HFFc6 (cell line): Measurements from ENCODE around the gene PPIC. TPM values are rescaled to one million over a fixed set of nuclear protein-coding genes. Genes with fewer than 3 reads are reported as not detected.

Experiments used
- DNase-seq: peaks from one replicate; pipeline ENCODE4 v3.0.0-alpha.2; 2018
- H3K27ac Mint-ChIP-seq: 2 replicates; pipeline ENCODE4 v1.8.0; 2020; ENCODE audit warnings: mild to moderate bottlenecking, mixed read lengths
- H3K27me3 Mint-ChIP-seq: 2 replicates; pipeline ENCODE4 v1.8.0; 2021; ENCODE audit warnings: mild to moderate bottlenecking, moderate library complexity, mixed read lengths; ENCODE audit not compliant: insufficient read depth
- H3K36me3 Mint-ChIP-seq: 2 replicates; pipeline ENCODE4 v1.8.0; 2021; ENCODE audit warnings: low read depth, mixed read lengths
- H3K4me1 Mint-ChIP-seq: 2 replicates; pipeline ENCODE4 v1.8.0; 2020; ENCODE audit warnings: low read depth, mixed read lengths
- H3K4me3 Mint-ChIP-seq: 2 replicates; pipeline ENCODE4 v1.8.0; 2020; ENCODE audit warnings: mild to moderate bottlenecking, moderate library complexity, mixed read lengths
- H3K9me3 Mint-ChIP-seq: 2 replicates; pipeline ENCODE4 v1.8.0; 2020; ENCODE audit warnings: mild to moderate bottlenecking, mixed read lengths
- total RNA-seq, 6 experiments: library from RNA; stranded (reverse); fragmentation: NEBNext Ultra II Directional; extraction: Animal tissue kit (Norgen Biotek cat#: 25700); gene quantifications; 2 replicates in 1 of 6; 3 replicates in 5 of 6; pipeline ENCODE4 v1.2.3, GENCODE V29; 2021
- TF ChIP-seq, protein P1 (sequence below): fragments of 200-600 bp; sonication (generic); IDR thresholded peaks from 2 replicates; pipeline ENCODE4 v1.5.0; 2021; ENCODE audit warnings: antibody characterized with exemption, mild to moderate bottlenecking

Gene PPIC
- total RNA-seq, 6 experiments from 2014 or later = 44.0 to 70.2 (median 49.7) TPM

- Mint-ChIP-seq H3K27me3 (no peaks in the 10 kb centered on the region), H3K4me3 (peak overlapping the region; percentile 88), H3K9me3 (no peaks in the 10 kb centered on the region), H3K27ac (peak overlapping the region; percentile 52; the same call in 1 of the 2 replicates), H3K4me1 (peaks cover 30% of the 10 kb centered on the region), H3K36me3 (no peaks in the 10 kb centered on the region)
- TF ChIP-seq, protein P1, sequence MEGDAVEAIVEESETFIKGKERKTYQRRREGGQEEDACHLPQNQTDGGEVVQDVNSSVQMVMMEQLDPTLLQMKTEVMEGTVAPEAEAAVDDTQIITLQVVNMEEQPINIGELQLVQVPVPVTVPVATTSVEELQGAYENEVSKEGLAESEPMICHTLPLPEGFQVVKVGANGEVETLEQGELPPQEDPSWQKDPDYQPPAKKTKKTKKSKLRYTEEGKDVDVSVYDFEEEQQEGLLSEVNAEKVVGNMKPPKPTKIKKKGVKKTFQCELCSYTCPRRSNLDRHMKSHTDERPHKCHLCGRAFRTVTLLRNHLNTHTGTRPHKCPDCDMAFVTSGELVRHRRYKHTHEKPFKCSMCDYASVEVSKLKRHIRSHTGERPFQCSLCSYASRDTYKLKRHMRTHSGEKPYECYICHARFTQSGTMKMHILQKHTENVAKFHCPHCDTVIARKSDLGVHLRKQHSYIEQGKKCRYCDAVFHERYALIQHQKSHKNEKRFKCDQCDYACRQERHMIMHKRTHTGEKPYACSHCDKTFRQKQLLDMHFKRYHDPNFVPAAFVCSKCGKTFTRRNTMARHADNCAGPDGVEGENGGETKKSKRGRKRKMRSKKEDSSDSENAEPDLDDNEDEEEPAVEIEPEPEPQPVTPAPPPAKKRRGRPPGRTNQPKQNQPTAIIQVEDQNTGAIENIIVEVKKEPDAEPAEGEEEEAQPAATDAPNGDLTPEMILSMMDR = no peak
- peak; percentile 18 for DNase-seq
Observed at GRCh38 chr5:123035918-123036390, 571 bp downstream of the PPIC start.

GRCh38 chr5:123035360-123035917, 1.1 kb downstream of the PPIC start:
- Mint-ChIP-seq H3K9me3 (no peaks in the 10 kb centered on the region), H3K4me1 (peaks cover 30% of the 10 kb centered on the region), H3K27ac (peak overlapping the region; percentile 52), H3K36me3 (no peaks in the 10 kb centered on the region), H3K27me3 (no peaks in the 10 kb centered on the region), H3K4me3 (peak overlapping the region; percentile 88)
- TF ChIP-seq, protein P1 = no peak; the same call in 1 of the 2 replicates
- peak; percentile 39 for DNase-seq

DNA sequence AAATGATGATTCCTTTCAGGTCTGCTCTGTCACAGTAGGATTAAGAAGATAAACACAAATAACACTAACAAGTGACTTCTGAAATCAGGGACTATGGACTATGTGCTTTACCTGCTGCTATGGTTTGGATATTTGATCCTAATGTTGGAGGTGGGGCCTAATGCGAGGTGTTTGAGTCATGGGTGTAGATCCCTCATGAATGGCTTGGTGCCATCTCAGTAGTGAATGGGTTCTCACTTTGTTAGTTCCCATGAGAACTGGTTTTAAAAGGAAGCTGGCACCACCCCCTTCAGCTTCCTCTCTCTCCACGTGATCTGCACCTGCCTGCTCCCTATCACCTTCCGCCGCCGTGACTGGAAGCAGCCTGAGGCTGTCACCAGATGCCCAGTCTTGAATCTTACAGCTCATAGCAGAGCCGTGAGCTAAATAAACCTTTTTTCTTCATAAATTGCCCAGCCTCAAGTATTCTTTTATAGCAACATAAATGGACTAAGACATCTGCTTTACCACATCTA, 3.3 kb downstream of the PPIC start:
- no peak for DNase-seq
- no peak overlapping the region for H3K27ac Mint-ChIP-seq
- no peak overlapping the region for H3K4me3 Mint-ChIP-seq
- no peaks in the 10 kb centered on the region for H3K9me3 Mint-ChIP-seq
- 0 out of 2 replicates have a peak, but pooled peaks cover 2% of the 10 kb centered on the region for H3K27me3 Mint-ChIP-seq
- peaks cover 5% of the 10 kb centered on the region; the same call in 1 of the 2 replicates for H3K36me3 Mint-ChIP-seq
- H3K4me1 Mint-ChIP-seq = peaks cover 28% of the 10 kb centered on the region
- TF ChIP-seq, protein P1 = no peak

GRCh38 chr5:123028222-123028621, 8.3 kb downstream of the PPIC start:
- Mint-ChIP-seq H3K4me1 (no peaks in the 10 kb centered on the region), H3K27me3 (0 out of 2 replicates have a peak, but pooled peaks cover 2% of the 10 kb centered on the region), H3K27ac (no peak overlapping the region), H3K9me3 (no peaks in the 10 kb centered on the region), H3K36me3 (peaks cover 34% of the 10 kb centered on the region), H3K4me3 (no peak overlapping the region)
- no peak for DNase-seq
- TF ChIP-seq, protein P1 = no peak

- H3K4me3 Mint-ChIP-seq = no peak overlapping the region
- peaks cover 15% of the 10 kb centered on the region for H3K4me1 Mint-ChIP-seq
- no peak for DNase-seq
- H3K36me3 Mint-ChIP-seq = no peaks in the 10 kb centered on the region
- no peak overlapping the region for H3K27ac Mint-ChIP-seq
- no peaks in the 10 kb centered on the region for H3K9me3 Mint-ChIP-seq
- H3K27me3 Mint-ChIP-seq = no peaks in the 10 kb centered on the region
- TF ChIP-seq, protein P1 = no peak
Observed at GRCh38 chr5:123014689-123015088, 21.8 kb downstream of the PPIC start.
